ENCODE measurements around the gene PEX11A.
"Not testable (repeated sequence)": the region's sequence is repeated elsewhere in the genome, so short reads cannot be mapped to it uniquely, and the experiment has no call there.

The PEX11A gene

DNA sequence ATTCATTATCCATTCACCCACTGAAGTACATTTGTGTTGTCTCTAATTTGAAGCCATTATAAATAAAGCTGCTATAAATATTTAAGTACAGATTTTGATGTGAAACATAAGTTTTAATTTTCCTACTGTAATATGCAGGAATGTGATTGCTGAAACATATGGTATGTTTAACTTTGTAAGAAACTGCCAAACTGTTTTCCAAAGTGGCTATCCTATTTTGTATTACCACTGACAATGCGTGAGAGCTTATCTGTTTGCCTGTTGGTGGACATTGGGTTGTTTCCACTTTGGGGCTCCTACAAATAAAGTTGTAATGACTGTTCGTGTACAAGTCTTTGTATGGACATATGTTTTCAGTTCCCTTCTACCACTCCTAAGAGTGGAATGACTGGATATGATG is 2.5 kb upstream of the PEX11A start:
- Mint-ChIP-seq H3K27ac (no peak overlapping the region), H3K27me3 (no peaks in the 10 kb centered on the region), H3K9me3 (no peaks in the 10 kb centered on the region), H3K4me3 (no peak overlapping the region), H3K36me3 (no peaks in the 10 kb centered on the region), H3K4me1 (peaks cover 6% of the 10 kb centered on the region)
- DNase-seq (ENCODE audit: low spot score in 2 of 2) (no peak), ATAC-seq (ENCODE audit: low read depth) (no peak)

- H3K27me3 Mint-ChIP-seq; H3K4me1 Mint-ChIP-seq; ATAC-seq (ENCODE audit: low read depth); DNase-seq (ENCODE audit: low spot score in 2 of 2); H3K9me3 Mint-ChIP-seq; H3K36me3 Mint-ChIP-seq: not testable (repeated sequence)
- Mint-ChIP-seq H3K4me3 (peak overlapping the region; percentile 92), H3K27ac (peak overlapping the region; percentile 69)
These were observed 651 bp downstream of the PEX11A start for GRCh38 chr15:89689930-89690275.

DNA sequence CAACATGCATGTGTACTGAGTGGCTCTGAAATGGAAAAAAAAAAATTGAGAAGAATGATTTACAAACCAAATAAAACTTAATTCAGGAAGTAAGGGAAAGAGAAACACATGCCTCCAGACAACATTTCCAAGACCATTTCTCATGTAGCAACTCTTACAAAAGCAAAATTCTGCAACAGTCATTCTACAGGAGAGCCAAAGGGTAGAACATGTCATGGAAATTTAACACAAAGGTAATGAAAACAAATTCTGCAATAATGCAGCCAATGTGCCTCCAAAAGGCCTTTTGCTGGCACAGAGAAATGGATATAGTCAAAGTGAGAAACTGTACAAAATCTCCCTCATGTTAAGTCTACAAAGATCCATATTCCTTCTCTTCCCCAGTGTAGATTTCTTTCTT is 4.0 kb downstream of the PEX11A start:
- Mint-ChIP-seq H3K9me3 (no peaks in the 10 kb centered on the region), H3K27ac (no peak overlapping the region), H3K4me1 (peaks cover 6% of the 10 kb centered on the region), H3K36me3 (peaks cover 8% of the 10 kb centered on the region), H3K4me3 (no peak overlapping the region), H3K27me3 (no peaks in the 10 kb centered on the region)
- DNase-seq (ENCODE audit: low spot score in 2 of 2) (no peak), ATAC-seq (ENCODE audit: low read depth) (no peak)

DNA sequence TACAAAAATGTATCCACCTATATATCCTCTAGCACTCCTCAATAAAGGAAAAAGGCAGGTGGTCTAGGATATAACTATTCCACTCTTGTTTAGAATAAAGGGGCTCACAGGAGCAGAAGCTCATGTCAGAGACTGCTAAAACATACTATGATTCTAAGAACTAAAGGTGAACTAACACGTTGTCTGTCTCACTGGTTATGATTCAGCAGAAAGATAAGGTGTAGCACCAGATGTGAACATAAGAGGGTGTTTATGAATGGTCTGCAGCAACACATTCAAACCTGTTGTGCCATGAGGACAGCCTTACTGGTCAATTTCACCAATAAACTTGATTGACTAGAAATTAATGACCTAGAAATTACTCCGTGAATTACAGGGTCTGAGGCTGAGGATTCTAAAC is 4.6 kb downstream of the PEX11A start:
- Mint-ChIP-seq H3K4me3 (no peak overlapping the region), H3K4me1 (peaks cover 5% of the 10 kb centered on the region), H3K9me3 (no peaks in the 10 kb centered on the region), H3K27ac (no peak overlapping the region), H3K27me3 (no peaks in the 10 kb centered on the region), H3K36me3 (peaks cover 8% of the 10 kb centered on the region)
- DNase-seq (ENCODE audit: low spot score in 2 of 2) (no peak), ATAC-seq (ENCODE audit: low read depth) (no peak)

DNA sequence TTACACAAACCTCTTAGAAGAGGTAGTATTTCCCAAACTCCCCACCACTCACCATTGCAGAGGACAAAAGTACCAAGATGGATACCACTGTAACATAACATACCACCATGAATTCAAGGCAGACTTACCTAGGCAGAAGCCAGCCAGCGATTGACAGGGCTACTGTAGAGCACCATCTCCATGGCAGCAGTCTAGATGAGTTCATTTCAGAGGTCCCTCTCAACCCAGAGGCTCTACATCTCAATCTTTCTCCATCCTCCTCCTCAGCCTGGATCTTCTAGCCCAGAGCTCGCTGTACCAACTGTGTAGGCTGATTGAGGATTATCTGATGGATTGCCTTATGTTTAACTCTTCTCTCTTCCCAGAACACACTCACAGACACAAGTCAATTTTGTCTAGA is 9.4 kb downstream of the PEX11A start:
- H3K27me3 Mint-ChIP-seq: no peaks in the 10 kb centered on the region
- ATAC-seq (ENCODE audit: low read depth) (no peak), DNase-seq (ENCODE audit: low spot score in 2 of 2) (no peak)
- no peak overlapping the region for H3K4me3 Mint-ChIP-seq
- H3K27ac Mint-ChIP-seq: no peak overlapping the region
- peaks cover 10% of the 10 kb centered on the region for H3K36me3 Mint-ChIP-seq
- no peaks in the 10 kb centered on the region for H3K9me3 Mint-ChIP-seq
- H3K4me1 Mint-ChIP-seq: no peaks in the 10 kb centered on the region

- Mint-ChIP-seq H3K36me3 (peaks cover 8% of the 10 kb centered on the region), H3K27ac (no peak overlapping the region), H3K27me3 (no peaks in the 10 kb centered on the region), H3K9me3 (no peaks in the 10 kb centered on the region), H3K4me1 (no peaks in the 10 kb centered on the region), H3K4me3 (no peak overlapping the region)
- ATAC-seq (ENCODE audit: low read depth): no peak
- no peak for DNase-seq (ENCODE audit: low spot score in 2 of 2)
These were observed 10.2 kb downstream of the PEX11A start for GRCh38 chr15:89680282-89680873.

DNA sequence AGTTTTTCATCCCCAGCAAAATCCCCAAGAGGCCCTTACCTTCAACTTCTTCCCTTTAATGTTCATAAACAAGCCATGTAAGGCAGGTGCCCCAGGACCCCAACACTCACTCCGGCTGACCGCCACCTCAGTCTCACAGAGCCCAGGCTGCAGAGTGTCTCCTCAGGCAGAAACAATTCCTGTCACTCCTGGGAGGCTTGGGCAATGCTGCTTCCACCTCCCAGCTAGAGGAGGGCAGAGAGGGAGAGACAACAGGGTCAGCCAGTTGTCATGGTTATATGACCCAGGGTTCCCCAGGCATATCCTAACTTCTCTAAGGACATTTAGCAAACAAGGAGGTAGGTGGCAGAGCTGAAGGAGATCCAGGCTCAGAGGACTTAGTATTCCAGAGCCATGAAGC is 11.3 kb downstream of the PEX11A start, which contains the start of gene PLIN1:
Gene PLIN1 (minus strand): TSS at position 156 of the 400 bp plus-strand sequence. CDS start 1,878 bp downstream, outside the sequence.
- Mint-ChIP-seq H3K4me3 (no peak within 1 kb of the TSS), H3K27me3 (no peaks in the 10 kb centered on the region), H3K27ac (no peak within 1 kb of the TSS), H3K4me1 (no peaks in the 10 kb centered on the region), H3K36me3 (peaks cover 8% of the 10 kb centered on the region), H3K9me3 (no peaks in the 10 kb centered on the region)
- ATAC-seq (ENCODE audit: low read depth): no peak
- no peak for DNase-seq (ENCODE audit: low spot score in 2 of 2)

DNA sequence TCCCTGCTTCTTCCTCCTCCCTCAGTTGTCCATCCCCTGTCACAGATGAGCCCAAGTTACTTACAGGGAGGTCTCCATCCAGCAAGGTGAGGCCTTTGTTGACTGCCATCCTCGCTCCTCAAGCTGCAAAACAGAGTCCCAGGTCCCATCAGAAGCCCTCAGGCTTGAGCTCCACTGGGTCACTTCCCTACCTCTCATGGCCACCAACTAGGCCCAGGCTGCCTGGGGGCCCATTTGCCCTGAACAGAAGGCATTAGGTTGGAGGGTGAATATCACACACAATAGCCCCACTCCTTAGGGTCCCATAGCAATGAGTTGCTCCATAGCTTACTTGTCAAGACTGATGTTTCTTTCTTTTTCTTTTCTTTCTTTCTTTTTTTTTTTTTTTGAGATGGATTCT is 13.2 kb downstream of the PEX11A start:
- no peak overlapping the region for H3K27ac Mint-ChIP-seq
- H3K4me3 Mint-ChIP-seq: no peak overlapping the region
- DNase-seq (ENCODE audit: low spot score in 2 of 2) (no peak), ATAC-seq (ENCODE audit: low read depth) (no peak)
- H3K27me3 Mint-ChIP-seq: peaks cover 5% of the 10 kb centered on the region
- H3K36me3 Mint-ChIP-seq: peaks cover 5% of the 10 kb centered on the region
- H3K4me1 Mint-ChIP-seq: no peaks in the 10 kb centered on the region
- no peaks in the 10 kb centered on the region for H3K9me3 Mint-ChIP-seq

DNA sequence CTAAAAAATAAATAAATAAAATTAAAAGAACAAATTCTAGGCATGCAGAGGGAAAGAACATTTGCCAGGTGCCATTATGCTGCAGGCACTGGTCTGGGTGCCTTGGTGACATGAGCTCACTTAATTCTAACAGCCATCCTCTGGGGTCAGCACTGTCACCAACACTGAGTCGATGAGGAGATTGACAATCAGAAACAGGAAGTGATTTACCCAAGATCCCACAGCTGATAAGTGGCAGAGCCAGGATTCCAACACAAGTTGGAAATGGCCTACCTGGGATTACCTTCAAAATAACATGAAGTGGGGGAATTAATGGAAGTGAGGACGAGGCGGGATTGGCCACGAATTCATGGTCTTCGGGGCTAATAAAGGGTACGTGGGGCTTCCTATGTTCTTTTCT is 14.9 kb downstream of the PEX11A start:
- ATAC-seq (ENCODE audit: low read depth): no peak
- no peaks in the 10 kb centered on the region for H3K9me3 Mint-ChIP-seq
- no peak overlapping the region for H3K27ac Mint-ChIP-seq
- H3K36me3 Mint-ChIP-seq: peaks cover 5% of the 10 kb centered on the region
- peaks cover 5% of the 10 kb centered on the region for H3K27me3 Mint-ChIP-seq
- no peak overlapping the region for H3K4me3 Mint-ChIP-seq
- no peak for DNase-seq (ENCODE audit: low spot score in 2 of 2)
- H3K4me1 Mint-ChIP-seq: no peaks in the 10 kb centered on the region

GRCh38 chr15:89674526-89674925 is 16.0 kb downstream of the PEX11A start:
- no peaks in the 10 kb centered on the region for H3K9me3 Mint-ChIP-seq
- no peak overlapping the region for H3K27ac Mint-ChIP-seq
- peaks cover 5% of the 10 kb centered on the region for H3K27me3 Mint-ChIP-seq
- ATAC-seq (ENCODE audit: low read depth) (no peak), DNase-seq (ENCODE audit: low spot score in 2 of 2) (no peak)
- H3K4me1 Mint-ChIP-seq: no peaks in the 10 kb centered on the region
- H3K4me3 Mint-ChIP-seq: no peak overlapping the region
- H3K36me3 Mint-ChIP-seq: peaks cover 3% of the 10 kb centered on the region

DNA sequence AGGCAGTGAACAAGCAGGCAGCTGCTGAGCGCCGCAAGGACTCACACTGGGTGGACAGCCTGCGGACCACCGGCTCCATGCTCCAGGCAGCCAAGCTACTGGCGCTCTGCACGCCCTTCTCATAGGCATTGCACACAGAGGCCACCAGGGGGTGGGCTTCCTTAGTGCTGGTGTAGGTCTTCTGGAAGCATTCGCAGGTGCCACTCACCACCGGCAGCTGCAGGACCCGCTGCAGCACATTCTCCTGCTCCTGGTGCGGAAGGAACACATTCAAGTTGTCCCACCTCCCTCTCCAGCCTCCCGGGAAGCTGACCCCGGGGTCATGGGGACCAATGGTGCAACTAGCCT is 17.4 kb downstream of the PEX11A start:
- ATAC-seq (ENCODE audit: low read depth) (no peak), DNase-seq (ENCODE audit: low spot score in 2 of 2) (no peak)
- H3K4me3 Mint-ChIP-seq: no peak overlapping the region
- no peak overlapping the region for H3K27ac Mint-ChIP-seq
- no peaks in the 10 kb centered on the region for H3K9me3 Mint-ChIP-seq
- peaks cover 5% of the 10 kb centered on the region for H3K27me3 Mint-ChIP-seq
- H3K36me3 Mint-ChIP-seq: peaks cover 3% of the 10 kb centered on the region
- H3K4me1 Mint-ChIP-seq: no peaks in the 10 kb centered on the region

- no peaks in the 10 kb centered on the region for H3K4me1 Mint-ChIP-seq
- DNase-seq (ENCODE audit: low spot score in 2 of 2): no peak
- peaks cover 5% of the 10 kb centered on the region for H3K27me3 Mint-ChIP-seq
- no peak overlapping the region for H3K4me3 Mint-ChIP-seq
- no peak for ATAC-seq (ENCODE audit: low read depth)
- H3K27ac Mint-ChIP-seq: no peak overlapping the region
- no peaks in the 10 kb centered on the region for H3K9me3 Mint-ChIP-seq
- H3K36me3 Mint-ChIP-seq: peaks cover 3% of the 10 kb centered on the region
These were observed 18.1 kb downstream of the PEX11A start for GRCh38 chr15:89672221-89673164.

- H3K4me3 Mint-ChIP-seq: no peak overlapping the region
- peaks cover 3% of the 10 kb centered on the region for H3K36me3 Mint-ChIP-seq
- no peak overlapping the region for H3K27ac Mint-ChIP-seq
- no peak for DNase-seq (ENCODE audit: low spot score in 2 of 2)
- ATAC-seq (ENCODE audit: low read depth): no peak
- H3K9me3 Mint-ChIP-seq: no peaks in the 10 kb centered on the region
- H3K27me3 Mint-ChIP-seq: peaks cover 5% of the 10 kb centered on the region
- no peaks in the 10 kb centered on the region for H3K4me1 Mint-ChIP-seq
These were observed 18.9 kb downstream of the PEX11A start for GRCh38 chr15:89671687-89672086.

DNA sequence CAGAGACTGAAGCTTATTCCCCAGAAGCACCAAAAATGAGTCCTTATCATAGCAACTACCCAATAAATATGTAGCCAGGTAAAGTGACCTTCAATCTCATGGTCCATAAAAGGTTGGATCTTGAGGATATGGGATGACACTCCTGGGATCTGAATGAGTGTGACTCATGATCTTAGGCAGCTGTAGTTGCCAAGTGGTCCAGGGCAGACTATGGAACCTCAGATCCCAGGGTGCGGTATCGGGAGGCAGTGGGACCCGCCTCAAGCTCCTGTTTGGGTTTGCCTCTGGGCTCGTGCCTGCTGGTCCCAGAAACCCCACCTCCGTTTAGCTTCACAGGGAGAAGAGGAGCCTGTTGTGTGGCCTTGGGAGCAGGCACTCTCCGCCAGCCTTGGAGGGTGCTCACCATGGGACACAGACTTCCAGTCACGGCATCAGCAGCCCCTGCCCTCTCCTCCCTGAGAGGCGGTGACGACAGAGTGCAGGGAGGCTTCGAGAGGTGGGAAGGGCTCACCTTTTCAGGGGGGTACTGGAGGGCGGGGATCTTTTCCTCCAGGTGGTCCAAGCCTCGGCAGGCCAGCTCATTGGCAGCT is 19.5 kb downstream of the PEX11A start:
- peaks cover 5% of the 10 kb centered on the region for H3K27me3 Mint-ChIP-seq
- ATAC-seq (ENCODE audit: low read depth) (no peak), DNase-seq (ENCODE audit: low spot score in 2 of 2) (no peak)
- no peaks in the 10 kb centered on the region for H3K9me3 Mint-ChIP-seq
- no peak overlapping the region for H3K27ac Mint-ChIP-seq
- no peaks in the 10 kb centered on the region for H3K4me1 Mint-ChIP-seq
- H3K4me3 Mint-ChIP-seq: no peak overlapping the region
- H3K36me3 Mint-ChIP-seq: peaks cover 3% of the 10 kb centered on the region
